Hematopoietic multipotent progenitor cell treated with erythropoietin and hydrocortisone succinate and interleukin-3 and kit ligand, for 4 days (in vitro differentiated cells): ENCODE measurements around the gene CCL3.
A peak's percentile ranks its signal among the peaks of the same experiment; 100 is the strongest.
"Not testable (repeated sequence)": the region's sequence is repeated elsewhere in the genome, so short reads cannot be mapped to it uniquely, and the experiment has no call there.

ENCODE experiments used
- DNase-seq: peaks from one replicate; pipeline ENCODE4 v3.0.0-alpha.2; 2015

CCL3 gene

GRCh38 chr17:36114971-36115648 lies 25.2 kb upstream of the CCL3 start:
- not testable (repeated sequence) for DNase-seq

GRCh38 chr17:36113131-36113530 lies 23.2 kb upstream of the CCL3 start:
- DNase-seq = not testable (repeated sequence)

- DNase-seq = no peak
These were observed 22.6 kb upstream of the CCL3 start for GRCh38 chr17:36112572-36112971.

GRCh38 chr17:36111068-36111490 lies 21.1 kb upstream of the CCL3 start:
- DNase-seq = peak; percentile 37

- not testable (repeated sequence) for DNase-seq
These were observed 18.3 kb upstream of the CCL3 start for GRCh38 chr17:36108265-36108664.

- peak; percentile 19 for DNase-seq
These were observed 17.7 kb upstream of the CCL3 start for GRCh38 chr17:36107660-36108059.

- DNase-seq = no peak
These were observed 16.5 kb upstream of the CCL3 start for GRCh38 chr17:36106493-36106835.

GRCh38 chr17:36105781-36106492 lies 16.0 kb upstream of the CCL3 start:
- no peak for DNase-seq

GRCh38 chr17:36104701-36105181 lies 14.8 kb upstream of the CCL3 start:
- DNase-seq = no peak

- DNase-seq = not testable (repeated sequence)
These were observed 14.3 kb upstream of the CCL3 start for GRCh38 chr17:36104246-36104645.

GRCh38 chr17:36103401-36103975 lies 13.5 kb upstream of the CCL3 start, which contains the start of gene CCL4:
Gene CCL4 (plus strand): TSS chr17:36103827. CDS start chr17:36103906, 79 bp downstream.
- DNase-seq = peak; percentile 49

GRCh38 chr17:36099004-36099403 lies 9.1 kb upstream of the CCL3 start:
- DNase-seq = not testable (repeated sequence)

- no peak for DNase-seq
These were observed 6.0 kb upstream of the CCL3 start for GRCh38 chr17:36095992-36096391.

- DNase-seq = peak; percentile 33
These were observed 4.8 kb upstream of the CCL3 start for GRCh38 chr17:36094746-36095145.

GRCh38 chr17:36094232-36094631 lies 4.3 kb upstream of the CCL3 start:
- no peak for DNase-seq

GRCh38 chr17:36092715-36093114 lies 2.8 kb upstream of the CCL3 start:
- DNase-seq = not testable (repeated sequence)

GRCh38 chr17:36092230-36092629 lies 2.3 kb upstream of the CCL3 start:
- peak; percentile 56 for DNase-seq

- no peak for DNase-seq
These were observed 541 bp downstream of the CCL3 start for GRCh38 chr17:36089339-36089865.

- DNase-seq = no peak
These were observed 1.1 kb downstream of the CCL3 start for GRCh38 chr17:36088670-36089338.

GRCh38 chr17:36087897-36088572 lies 1.9 kb downstream of the CCL3 start:
- not testable (repeated sequence) for DNase-seq

GRCh38 chr17:36087471-36087870 lies 2.5 kb downstream of the CCL3 start:
- DNase-seq = not testable (repeated sequence)

- no peak for DNase-seq
These were observed 3.2 kb downstream of the CCL3 start for GRCh38 chr17:36086791-36087190.
